Stimulated activated CD4-positive, alpha-beta T cell treated with anti-CD3 and anti-CD28 coated beads, Interleukin-4, amount 100 ng/mL, for 4 hours (primary cell): ENCODE data around the gene DPF3.

Experiments used
- DNase-seq, 2 experiments: peaks; one replicate each; pipeline ENCODE4 v3.0.0-alpha.2; 2020

The DPF3 gene

DNA sequence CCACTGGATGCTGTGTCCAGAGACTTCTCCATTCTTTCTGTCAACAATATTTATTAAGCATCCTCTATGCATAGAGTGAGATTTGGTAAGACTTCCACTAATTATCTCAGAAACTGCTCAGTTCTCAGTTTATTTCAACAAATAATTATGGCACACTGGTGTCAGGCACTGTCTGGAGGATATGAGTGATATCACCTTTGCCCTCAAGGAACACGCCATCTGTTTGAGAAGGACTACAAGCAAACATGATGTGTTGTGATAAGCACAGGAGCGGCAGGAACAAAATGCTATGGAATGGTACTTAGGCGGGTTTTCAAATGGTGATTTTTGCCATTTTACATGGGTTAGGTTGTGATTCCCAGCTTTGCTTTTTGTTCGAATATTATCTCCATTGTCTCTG, 229.2 kb downstream of the DPF3 start:
- DNase-seq, result no peak

DNA sequence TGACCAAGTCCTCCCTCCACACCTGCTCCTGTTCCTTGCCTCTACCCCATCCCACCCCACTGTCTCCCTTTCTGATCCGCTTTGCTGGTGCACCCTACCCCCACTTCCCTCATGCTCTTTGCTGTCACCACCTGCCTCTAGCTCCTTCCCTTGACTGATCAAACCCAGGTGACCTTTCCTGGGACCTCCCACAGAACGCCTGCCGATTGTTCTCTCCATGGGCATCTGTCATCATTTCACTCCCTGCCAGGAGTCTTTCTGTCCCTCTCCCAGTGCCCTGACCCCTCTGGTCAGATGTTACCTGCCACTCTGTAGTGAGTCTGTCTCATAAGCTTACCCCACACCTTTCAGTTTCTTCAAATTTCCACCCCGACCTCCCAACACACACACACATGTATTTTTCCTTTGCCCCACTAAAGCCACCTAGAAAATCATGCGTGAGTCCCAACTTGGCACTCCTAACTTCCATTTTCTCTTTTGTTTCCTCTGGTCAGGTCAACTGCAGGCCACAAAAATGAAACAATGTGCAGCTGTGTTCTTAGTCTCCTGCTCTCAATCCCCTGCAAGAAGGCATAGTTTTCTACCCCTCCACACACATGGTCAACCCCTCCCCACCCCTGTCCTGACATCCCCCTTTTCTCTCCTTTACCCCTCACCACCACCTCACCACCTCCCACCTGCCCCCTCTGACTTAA, 229.8 kb downstream of the DPF3 start:
- DNase-seq, result no peak

DNA sequence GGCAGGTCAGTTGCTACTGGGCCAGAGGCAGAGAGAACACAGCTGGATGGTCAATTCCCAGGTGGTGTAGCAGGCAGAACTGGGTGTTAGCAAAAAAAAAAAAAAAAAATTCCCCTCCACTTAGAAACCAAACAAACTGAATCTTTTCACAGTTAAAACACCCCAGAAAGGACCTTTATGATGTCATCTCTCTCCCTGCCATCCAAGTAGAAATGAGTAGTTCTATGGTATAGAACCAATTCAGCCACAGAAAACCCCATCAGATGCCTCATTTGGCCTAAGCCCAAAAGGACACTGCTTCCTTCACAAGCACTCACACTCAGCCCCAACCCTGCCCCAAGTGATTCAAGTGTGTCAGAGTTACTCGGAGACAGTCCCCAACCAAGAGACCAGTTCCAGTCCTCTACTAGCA, 230.8 kb downstream of the DPF3 start:
- DNase-seq, result no peak

DNA sequence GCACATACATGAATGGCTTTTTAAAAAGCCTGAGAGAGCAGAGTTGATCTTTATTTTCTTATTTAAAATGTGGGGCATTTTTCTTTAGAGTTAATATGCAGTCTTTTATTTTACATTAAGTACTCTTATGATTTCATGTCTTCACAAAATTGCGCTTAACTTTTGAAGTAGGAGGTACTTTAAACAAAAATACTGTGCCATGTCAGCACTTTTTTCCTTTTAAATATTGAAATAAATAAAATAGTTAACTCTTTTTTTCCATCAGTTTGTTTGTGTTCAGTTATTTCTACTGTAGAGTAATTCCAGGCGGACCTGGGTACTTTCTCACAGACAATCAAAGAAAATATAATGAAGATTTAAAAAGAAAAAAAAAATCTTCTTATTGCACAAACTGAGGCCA, 231.7 kb downstream of the DPF3 start:
- DNase-seq, result no peak

DNA sequence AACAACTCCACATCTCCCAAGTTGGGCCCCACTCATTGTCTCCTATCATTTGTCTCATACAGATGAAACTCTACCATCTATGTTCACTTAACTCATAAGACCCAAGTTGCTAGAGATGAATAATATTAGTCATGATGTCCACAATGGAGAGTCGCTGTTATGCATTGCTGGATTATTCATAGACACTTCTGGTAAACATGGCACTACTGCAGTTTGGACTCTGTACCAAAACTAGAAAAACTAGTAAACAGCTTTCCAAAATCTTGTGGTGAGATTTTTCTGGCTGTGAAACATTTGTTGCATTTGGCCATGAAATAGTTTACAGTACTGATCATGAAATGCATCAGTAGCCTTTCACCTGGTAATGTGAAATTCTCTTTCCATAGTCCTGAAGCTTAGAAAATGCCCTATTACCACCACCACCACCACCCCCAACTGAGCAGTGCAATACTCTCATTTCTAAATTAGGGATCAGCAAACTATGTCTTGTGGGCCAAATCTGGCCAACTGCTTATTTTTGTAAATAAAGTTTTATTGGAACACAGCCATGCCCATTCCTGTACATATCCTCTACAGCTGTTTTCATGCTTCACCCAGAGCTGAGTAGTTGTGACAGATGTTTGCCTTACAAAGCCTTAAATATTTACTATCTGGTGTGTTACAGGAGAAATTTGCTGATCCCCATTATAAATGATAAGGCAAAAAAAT, 236.5 kb downstream of the DPF3 start:
- no peak for DNase-seq

DNA sequence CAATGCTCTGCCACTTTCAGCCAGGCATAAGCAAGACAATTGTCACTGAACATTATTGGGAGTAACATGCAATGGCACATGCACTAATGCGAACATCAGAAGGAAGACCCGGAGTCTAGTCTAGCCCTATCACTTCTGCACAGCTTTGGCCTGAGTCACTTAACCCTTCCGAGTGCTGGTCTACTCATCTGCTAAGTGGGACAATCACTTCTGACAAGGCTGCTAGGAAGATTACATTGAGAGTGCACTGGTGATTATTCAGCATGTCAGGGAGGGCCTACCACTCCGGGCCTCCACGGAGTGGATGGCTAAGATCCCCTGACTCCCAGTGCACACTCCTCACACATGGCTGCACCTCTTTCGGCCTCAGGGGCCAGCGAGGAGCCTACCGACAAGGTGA, 240.9 kb downstream of the DPF3 start:
- DNase-seq, result no peak

DNA sequence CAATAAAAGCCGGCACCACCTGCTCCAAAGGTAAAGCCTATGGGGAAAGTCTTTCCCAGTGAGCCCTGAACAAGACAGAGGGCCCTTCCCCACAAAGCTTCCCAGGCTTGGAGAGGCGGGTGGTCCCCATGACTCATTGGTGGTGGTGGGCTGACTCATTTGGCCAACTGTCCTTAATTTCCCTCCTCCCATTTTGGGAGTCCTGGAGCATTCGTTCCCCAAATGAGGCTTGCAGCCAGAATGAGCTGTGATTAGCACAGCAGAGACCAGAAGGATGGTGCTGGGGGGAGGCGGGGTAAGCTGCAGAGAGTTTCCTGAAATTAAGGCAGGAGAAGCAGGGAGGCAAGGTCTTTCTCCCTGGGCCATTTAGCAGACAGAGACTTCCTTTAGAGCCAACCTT, 241.7 kb downstream of the DPF3 start:
- DNase-seq, result no peak

DNA sequence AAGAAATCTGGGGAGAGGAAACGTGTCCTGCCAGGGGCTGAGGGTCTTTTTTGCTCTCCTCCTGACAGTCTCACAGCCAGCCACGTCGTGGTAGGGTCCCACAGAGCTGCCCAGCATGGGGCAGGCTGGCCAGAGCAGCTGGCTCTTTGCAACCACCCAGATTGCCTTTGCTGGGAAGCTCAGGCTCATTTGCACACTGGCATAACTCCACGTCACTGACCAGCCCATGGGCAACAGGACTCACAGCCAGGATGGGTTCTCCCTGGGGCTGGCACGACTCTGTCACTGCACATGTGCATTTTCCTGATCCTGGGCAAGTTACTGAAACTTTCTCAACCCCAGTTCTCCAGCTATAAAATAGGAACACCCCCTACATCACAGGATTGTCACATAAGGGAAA, 242.2 kb downstream of the DPF3 start:
- DNase-seq, result no peak

DNA sequence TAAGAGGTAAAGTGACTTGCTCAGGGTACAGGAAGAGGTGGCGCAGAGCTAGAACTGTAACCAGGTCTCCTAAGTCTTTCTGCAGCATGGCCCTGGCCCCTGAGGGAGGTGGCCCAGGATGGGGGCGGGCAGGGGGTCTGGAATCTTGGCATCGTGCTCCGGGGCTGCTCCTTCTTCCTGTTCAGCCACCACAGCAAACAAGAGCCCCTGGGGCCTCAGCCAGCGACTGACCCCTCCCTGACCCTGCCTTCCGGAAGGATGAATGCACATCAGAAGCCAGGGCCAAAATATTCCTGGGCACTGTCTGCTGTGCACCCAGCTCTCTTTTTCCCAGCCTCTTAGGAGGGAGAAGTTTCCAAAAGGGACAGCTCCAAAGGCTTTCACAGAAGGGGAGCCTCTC, 242.8 kb downstream of the DPF3 start:
- no peak for DNase-seq

DNA sequence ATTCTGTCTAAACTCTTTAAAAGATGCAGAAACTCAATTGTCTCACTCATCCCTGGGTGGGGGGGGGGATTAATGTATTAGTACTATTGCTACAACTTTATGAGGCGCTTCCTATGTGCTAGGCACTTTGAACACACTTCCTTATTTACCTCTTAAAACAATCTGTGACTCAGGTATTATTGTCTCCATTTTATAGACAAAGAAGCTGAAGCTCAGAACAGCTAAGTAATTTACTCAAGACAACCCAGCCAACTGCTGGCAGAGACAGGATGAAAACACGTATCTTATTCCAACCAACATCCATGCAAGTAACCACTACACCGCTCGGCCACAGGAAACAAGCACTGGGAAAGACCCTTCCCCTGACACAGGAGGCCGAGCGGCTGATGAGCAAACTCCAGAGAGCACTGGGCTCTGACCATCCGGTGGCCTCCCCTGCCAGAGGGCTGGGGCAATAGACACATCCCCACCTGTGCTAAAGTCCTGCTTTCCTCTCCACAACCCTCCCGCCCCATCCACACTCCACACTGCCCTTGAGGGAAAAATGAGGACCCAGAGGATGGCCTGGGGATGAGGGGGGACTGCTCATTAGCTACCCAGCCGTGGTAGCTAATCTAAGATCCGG, 244.2 kb downstream of the DPF3 start:
- no peak for DNase-seq

DNA sequence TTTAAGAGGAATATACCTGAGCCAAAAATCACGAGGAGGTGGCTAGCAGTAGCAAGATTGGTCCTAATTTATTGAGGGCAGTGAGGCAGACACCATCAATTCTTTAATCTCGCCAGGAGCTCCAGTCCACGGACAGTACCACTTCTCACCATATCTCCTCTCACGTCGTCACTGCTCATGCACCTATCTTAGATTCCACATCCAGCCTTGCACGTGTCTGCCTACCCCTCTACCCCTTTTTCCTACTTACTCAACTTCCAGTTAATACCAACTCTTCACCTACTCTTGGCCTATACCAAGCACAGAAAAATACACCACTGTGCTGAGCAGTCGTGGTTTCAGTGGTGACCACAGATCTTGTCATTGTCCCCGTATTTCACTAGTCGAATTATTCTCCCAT, 246.1 kb downstream of the DPF3 start:
- DNase-seq, result no peak

DNA sequence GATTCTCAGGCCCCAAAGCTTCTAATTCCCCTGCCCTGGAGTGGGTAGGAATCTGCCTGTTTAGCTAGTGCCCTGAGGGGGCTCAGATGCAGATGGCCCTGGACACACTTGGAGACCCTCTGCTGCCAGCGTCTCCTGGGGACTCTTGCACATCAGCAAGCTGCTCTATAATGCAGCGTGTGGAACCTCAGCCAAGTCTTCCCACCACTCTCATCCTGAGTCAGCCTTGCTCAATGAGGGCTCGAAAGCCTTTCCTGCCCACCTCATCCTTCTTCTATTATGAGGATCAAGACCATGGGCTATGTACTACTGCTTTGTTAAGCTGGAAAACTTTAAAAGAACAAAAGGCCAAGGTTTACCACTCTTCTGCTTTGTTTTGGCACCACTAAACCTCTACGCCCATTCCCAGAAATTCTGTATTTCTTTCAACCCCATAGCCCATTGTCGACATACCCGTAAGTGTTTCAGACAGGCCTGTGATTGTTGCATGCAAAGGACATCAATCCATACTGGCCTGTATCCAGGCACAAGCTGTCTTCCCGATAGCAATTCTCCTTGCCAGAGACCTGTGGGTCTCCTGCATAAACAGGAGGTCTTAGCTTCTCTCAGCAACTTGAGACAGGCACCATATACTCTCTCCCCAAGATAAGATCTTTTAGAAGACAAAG, 246.9 kb downstream of the DPF3 start:
- no peak for DNase-seq

DNA sequence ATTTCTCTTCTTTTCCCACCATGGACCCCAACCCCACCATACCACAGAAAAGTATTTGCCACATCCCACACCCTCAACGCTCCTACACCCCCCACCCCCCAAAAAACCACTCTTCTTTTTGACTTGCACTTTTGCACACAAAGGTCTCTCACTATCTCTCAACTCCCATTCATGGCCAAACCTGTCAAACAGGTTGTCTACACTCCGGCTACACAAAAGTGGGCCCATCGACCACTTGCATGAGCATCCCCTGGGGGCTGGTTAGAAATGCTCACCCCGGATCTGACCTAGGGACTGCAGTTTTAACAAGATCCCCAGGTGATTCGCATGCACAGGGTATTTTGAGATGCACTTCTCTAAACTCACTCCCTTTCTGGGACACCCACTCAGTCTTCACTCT, 248.2 kb downstream of the DPF3 start:
- DNase-seq, result no peak

DNA sequence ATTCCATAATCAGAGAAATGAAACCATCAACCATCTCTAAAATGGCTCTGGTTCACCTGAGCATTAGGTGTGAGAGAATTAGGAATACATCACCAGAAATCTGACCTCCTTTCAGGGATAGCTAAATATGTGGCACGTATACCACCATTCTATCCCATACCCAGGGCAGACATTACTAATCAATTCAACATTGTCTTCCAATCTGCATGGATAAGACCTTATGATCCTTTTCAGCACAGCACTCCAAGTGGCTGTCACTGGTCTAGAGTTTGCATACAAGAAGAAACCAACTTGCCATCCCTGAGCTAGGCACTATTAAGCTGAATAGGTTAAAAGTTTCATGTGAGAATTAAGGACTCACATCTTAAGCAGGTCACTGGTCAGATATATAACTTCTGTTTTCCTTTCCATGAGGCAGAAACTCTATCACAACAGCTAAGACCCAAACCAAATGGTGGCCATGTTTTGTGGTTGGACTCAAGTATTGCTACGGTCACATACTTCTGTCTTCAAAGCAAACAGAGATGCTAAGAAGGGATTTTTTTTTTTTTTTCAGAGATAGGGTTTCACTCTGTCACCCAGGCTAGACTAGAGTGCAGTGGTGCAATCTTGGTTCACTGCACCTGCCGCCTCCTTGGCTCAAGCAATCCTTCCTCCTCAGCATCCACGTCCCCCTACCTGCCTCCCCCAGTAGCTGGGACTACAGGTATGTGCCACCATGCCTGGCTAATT, 249.0 kb downstream of the DPF3 start:
- DNase-seq, result no peak

DNA sequence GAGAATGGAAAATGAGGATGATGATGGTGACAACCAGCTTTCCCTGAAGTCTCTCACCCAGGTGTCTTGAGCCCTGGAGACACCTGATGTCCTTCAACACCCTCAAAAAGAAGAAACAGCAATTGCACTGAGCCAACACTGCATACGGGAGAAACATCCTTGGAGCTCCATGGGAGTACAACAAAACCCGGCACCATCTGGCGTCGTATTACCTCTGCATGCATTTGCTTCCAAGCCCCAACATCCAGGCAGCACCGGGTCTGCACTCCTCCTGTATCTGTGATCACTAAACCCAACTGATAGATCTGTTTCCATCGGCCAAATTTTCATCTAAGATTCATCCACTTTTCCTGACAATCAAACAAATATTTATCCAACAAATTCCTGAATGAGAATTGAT, 249.9 kb downstream of the DPF3 start:
- no peak for DNase-seq

DNA sequence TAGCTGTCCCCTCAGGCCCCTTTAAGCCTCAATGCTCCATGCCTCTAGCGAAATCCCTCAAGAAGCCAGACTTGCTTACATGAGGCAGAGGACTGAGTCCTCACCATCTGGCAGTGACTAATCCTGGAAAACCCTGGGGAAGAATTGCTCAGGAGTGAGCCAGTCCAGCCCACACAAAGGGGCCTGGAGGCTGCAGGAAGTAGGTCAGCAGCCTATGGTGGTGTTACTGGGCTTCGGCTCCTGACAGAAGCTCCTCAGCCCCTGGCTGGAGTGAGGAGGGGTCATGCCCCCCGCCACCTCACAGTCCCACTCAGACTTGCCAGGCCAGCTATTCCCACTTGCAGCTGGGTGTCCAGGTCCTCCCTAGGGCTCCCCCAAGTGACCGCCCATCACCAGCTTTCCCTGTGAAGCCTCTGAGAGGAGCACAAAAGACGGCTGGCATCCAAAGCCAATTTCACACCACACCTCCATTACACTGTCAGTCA, 250.5 kb downstream of the DPF3 start:
- no peak for DNase-seq

DNA sequence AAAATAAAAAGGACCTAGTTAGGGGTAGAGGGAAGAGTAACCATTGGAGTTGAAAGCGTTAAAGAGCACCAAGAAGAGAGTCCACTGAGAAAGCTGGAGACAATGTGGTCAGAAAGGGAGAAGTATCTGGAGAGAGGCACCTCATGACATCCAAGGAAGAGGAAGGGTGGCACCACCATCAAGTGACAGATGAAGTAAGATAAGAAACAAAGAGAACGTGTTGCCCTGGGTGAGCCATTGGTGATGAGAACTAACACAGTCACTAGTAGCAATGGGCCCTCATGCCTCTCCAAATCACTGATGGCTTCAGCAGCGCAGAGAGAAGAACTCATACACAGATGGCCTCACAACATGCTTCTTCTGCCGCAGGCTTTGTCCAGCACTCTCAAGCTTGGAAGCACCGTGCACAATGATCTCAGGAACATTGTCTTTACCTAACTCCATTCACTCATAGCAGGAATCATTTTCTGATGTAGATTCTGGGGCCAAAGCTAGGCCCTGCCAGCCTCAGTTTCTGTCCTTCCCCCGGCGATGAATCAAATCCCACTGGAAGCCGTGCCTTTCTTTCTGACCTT, 252.9 kb downstream of the DPF3 start:
- DNase-seq, result no peak

DNA sequence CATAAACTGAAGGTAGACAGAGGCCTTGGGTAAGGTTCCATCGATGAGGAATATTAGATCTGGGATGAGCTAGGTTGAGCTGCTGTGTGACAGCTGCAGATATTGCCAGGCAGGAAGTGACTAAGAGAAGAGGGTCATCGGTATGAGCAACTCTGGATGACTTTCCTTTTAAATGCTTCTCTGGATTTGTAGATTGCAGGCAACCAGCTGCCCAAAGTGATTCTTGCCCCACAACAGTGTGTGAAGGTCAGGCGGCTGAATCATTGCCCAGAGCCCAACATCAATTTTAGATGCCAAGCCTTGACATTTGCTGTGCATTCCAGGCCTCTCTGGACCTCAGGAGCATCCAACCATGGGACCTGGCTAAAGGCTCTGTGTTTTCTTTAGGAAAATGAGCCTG, 255.9 kb downstream of the DPF3 start:
- no peak for DNase-seq

DNA sequence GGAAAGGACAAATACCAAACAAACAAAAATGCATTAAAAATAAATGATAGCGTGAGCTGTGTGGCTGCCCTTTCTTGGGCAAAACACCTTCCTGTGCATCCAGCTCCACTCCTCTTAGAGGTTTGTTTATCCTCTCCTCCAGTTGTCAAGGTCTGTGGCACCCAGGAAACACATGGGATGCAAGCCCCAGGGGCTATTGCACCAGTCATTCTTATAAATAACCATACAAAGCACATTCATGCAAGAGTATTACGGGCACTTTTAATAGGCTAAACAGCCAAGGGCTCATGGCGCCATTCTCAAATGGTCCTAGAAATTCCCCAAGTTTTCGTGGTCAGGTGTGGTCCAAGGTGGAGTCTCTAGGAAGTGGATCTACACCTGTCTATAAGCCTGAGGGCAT, 257.0 kb downstream of the DPF3 start:
- no peak for DNase-seq

DNA sequence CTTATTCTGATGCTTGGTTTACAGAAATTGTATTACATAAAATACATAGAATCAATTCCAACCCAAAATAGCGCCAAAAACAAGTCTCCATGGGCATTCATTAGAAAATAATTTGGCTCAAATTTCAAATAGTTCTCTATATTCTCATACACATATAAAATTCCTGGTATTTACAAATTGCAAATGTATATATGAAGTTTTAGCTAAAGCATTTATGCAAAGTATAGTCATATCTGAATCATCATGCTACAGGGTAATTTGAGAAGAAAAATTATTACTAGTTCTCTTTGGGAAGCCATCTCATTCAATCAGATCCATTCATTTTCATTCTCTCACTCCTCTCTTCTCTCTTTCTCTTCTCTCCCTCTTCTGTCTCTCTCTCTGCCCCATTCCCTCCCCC, 257.8 kb downstream of the DPF3 start:
- no peak for DNase-seq

DNA sequence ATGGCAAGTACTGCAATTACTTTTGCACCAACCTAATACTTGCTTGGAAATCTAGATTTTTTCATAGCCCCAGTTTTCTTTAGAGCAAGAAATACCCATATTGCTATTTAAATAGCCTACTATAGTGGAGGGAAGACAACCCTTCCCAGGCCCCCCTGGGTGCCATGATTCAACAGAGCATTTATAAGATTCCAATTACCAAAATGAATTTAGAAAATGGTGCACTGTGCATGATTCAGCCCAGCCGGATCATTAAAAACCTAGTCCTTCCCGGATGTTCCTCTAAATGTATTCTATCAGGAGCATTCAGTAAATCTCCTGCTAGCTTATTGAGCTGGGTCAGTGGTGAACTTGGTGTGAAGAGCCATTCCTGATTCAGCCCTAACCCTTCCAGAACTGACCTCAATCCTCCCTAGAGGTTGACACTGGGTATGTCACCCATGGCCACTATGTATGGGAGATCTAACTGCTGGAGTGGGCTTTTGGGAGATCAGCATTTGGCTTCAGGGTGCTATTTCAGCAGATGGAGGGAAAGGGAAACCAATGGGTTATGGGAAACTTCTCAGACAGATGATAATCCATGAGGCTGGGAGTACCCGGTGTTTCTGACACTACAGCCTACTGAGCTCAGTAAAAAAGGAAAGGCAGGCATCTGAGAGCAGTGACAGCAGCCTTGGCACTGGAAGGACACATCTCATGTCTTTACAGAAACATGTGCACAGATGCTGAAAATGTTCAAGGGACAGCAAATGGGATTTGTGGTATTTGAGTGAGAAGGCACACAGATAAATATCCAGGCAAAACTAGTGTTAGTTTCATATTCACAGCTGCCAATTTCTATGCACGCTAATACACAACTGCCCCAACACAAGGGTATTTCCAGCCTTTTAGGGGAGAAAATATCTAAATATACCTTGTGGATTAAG, 258.9 kb downstream of the DPF3 start:
- DNase-seq, result no peak

DNA sequence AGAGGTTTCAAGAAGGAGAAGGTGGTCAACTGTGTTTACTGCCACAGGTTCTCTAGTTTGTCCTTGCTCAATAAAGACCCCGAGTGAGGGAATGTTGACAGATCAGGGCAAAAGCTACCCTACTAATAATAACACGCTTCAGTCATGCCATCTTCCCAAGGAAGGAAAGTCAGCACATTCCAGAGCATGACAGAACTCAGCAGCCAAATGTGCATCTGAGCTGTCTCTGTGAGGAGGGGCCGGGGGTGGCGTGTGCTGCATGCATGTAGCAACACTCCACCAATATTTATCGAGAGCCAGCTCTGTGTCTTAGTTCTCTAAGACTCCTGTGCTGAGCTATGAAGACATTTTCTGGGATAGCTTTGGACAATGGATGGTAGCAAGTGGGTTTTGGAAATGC, 260.4 kb downstream of the DPF3 start:
- no peak for DNase-seq
